Liver (tissue), 3 donors: ENCODE results near the gene TOMM5.

ENCODE experiments used
- CTCF ChIP-seq: fragments of 150-350 bp; IDR thresholded peaks from 2 replicates; pipeline ENCODE4 v1.5.1; 2017; ENCODE audit warnings: improper control_type of control experiment, low read depth, low read length; ENCODE audit not compliant: missing input control
- EGR1 ChIP-seq, 2 donors: IDR thresholded peaks; 2 replicates each; pipeline ENCODE4 v1.6.1; 2016 to 2018; ENCODE audit warnings: antibody characterized with exemption in 2 of 2, low read depth in 2 of 2
- HNF4A ChIP-seq, 2 donors: conservative IDR thresholded peaks; 2 replicates each; pipeline ENCODE4 v1.6.1; 2016; ENCODE audit warnings: antibody characterized with exemption in 2 of 2, mild to moderate bottlenecking in 2 of 2
- MAX ChIP-seq: IDR thresholded peaks from 2 replicates; pipeline ENCODE4 v1.6.1; 2016; ENCODE audit warnings: antibody characterized with exemption
- NR2F2 ChIP-seq: IDR thresholded peaks from 2 replicates; pipeline ENCODE4 v1.6.1; 2016; ENCODE audit warnings: antibody characterized with exemption
- SP1 ChIP-seq: IDR thresholded peaks from 2 replicates; pipeline ENCODE4 v1.6.1; 2018; ENCODE audit warnings: antibody characterized with exemption, mild to moderate bottlenecking
- TAF1 ChIP-seq: conservative IDR thresholded peaks from 2 replicates; pipeline ENCODE4 v1.6.1; 2016; ENCODE audit warnings: antibody characterized with exemption, mild to moderate bottlenecking
- YY1 ChIP-seq: IDR thresholded peaks from 2 replicates; pipeline ENCODE4 v1.6.1; 2016; ENCODE audit warnings: antibody characterized with exemption, mild to moderate bottlenecking
- donor health status: healthy.
- donor health status: healthy.

- TF ChIP-seq CTCF (no peak), EGR1 (IDR thresholded peaks at IDR 0.05; ENCODE audit: low read depth in 2 of 2) (no peak), TAF1 (no peak), MAX (no peak), YY1 (no peak), SP1 (no peak), NR2F2 (no peak), HNF4A (conservative IDR thresholded peaks at IDR 0.05) (no peak)
Observed at GRCh38 chr9:37618817-37619216, 26.4 kb upstream of the TOMM5 start.
